Trophoblast cell (in vitro differentiated cells and primary cell): Measurements from ENCODE around the gene UGT1A6.

Experiments
- DNase-seq, 2 donors: peaks; one replicate each; pipeline ENCODE4 v3.0.0-alpha.2; 2016
- H2AFZ ChIP-seq: 2 replicates; pipeline ENCODE4 v1.6.1; 2013; ENCODE audit warnings: low read length, moderate library complexity, mild to moderate bottlenecking; ENCODE audit not compliant: insufficient read depth, poor library complexity
- H2AK5ac ChIP-seq: 2 replicates; pipeline ENCODE4 v1.6.1; 2013; ENCODE audit warnings: mild to moderate bottlenecking, low read length
- H2BK120ac ChIP-seq: 2 replicates; pipeline ENCODE4 v1.6.1; 2013; ENCODE audit warnings: low read length, mild to moderate bottlenecking, moderate library complexity; ENCODE audit not compliant: insufficient read depth, poor library complexity
- H2BK12ac ChIP-seq: 2 replicates; pipeline ENCODE4 v1.6.1; 2013; ENCODE audit warnings: mild to moderate bottlenecking, low read length, moderate library complexity
- H2BK5ac ChIP-seq: 2 replicates; pipeline ENCODE4 v1.6.1; 2013; ENCODE audit warnings: low read length, low read depth, moderate library complexity, mild to moderate bottlenecking; ENCODE audit not compliant: poor library complexity
- H3K14ac ChIP-seq: 2 replicates; pipeline ENCODE4 v1.6.1; 2013; ENCODE audit warnings: mild to moderate bottlenecking, low read length
- H3K18ac ChIP-seq: 2 replicates; pipeline ENCODE4 v1.6.1; 2013; ENCODE audit warnings: mild to moderate bottlenecking, low read length
- H3K23ac ChIP-seq: 2 replicates; pipeline ENCODE4 v1.6.1; 2013; ENCODE audit warnings: low read length
- H3K27ac ChIP-seq: 2 replicates; pipeline ENCODE4 v1.5.1; 2013; ENCODE audit warnings: low read depth, mild to moderate bottlenecking, inconsistent platforms, low read length, moderate library complexity
- H3K27me3 ChIP-seq: 2 replicates; pipeline ENCODE4 v1.6.1; 2013; ENCODE audit warnings: inconsistent platforms, mild to moderate bottlenecking, low read length, moderate library complexity; ENCODE audit not compliant: insufficient read depth
- H3K36me3 ChIP-seq, 2 experiments: 1 replicate in 1 of 2; 2 replicates in 1 of 2; pipeline ENCODE4 v1.6.1; 2013; ENCODE audit warnings: low read length in 2 of 2, mild to moderate bottlenecking in 2 of 2, moderate library complexity in 1 of 2; ENCODE audit not compliant: insufficient read depth in 2 of 2, control insufficient read depth in 1 of 2
- H3K4ac ChIP-seq: 2 replicates; pipeline ENCODE4 v1.6.1; 2013; ENCODE audit warnings: low read depth, mild to moderate bottlenecking, low read length, moderate library complexity
- H3K4me1 ChIP-seq, 2 experiments: 1 replicate in 1 of 2; 2 replicates in 1 of 2; pipeline ENCODE4 v1.6.1; 2013; ENCODE audit warnings: low read length in 2 of 2, mild to moderate bottlenecking in 2 of 2, moderate library complexity in 1 of 2; ENCODE audit not compliant: insufficient read depth in 2 of 2, control insufficient read depth in 1 of 2
- H3K4me2 ChIP-seq: 2 replicates; pipeline ENCODE4 v1.6.1; 2013; ENCODE audit warnings: inconsistent platforms, mild to moderate bottlenecking, low read length, moderate library complexity
- H3K4me3 ChIP-seq: 2 replicates; pipeline ENCODE4 v1.5.1; 2013; ENCODE audit warnings: mild to moderate bottlenecking, low read depth, low read length, inconsistent platforms
- H3K79me1 ChIP-seq: one replicate; pipeline ENCODE4 v1.6.1; 2013; ENCODE audit warnings: low read length
- H3K79me2 ChIP-seq: 2 replicates; pipeline ENCODE4 v1.6.1; 2013; ENCODE audit warnings: low read length, mild to moderate bottlenecking; ENCODE audit not compliant: control insufficient read depth, insufficient read depth, poor library complexity
- H3K9ac ChIP-seq: 2 replicates; pipeline ENCODE4 v1.6.1; 2013; ENCODE audit warnings: mild to moderate bottlenecking, low read length
- H3K9me3 ChIP-seq: 2 replicates; pipeline ENCODE4 v1.6.1; 2013; ENCODE audit warnings: low read depth, mild to moderate bottlenecking, control low read depth, inconsistent platforms, low read length; ENCODE audit not compliant: insufficient read depth
- H4K12ac ChIP-seq: 2 replicates; pipeline ENCODE4 v1.6.1; 2013; ENCODE audit warnings: low read depth, mild to moderate bottlenecking, low read length, moderate library complexity
- H4K8ac ChIP-seq: 2 replicates; pipeline ENCODE4 v1.6.1; 2013; ENCODE audit warnings: low read depth, mild to moderate bottlenecking, low read length, moderate library complexity
- H4K91ac ChIP-seq: one replicate; pipeline ENCODE4 v1.6.1; 2013; ENCODE audit warnings: low read depth, mild to moderate bottlenecking, low read length, moderate library complexity
- WGBS: extraction: QIAGEN DNeasy Blood & Tissue Kit; methylation state at CpG from one replicate; pipeline ENCODE4 v1.1.7; 2013; ENCODE audit warnings: missing lambda C conversion rate; ENCODE audit not compliant: insufficient read length, insufficient coverage; ENCODE audit errors: extremely low coverage; 5-methylcytosine and 5-hydroxymethylcytosine counted together

UGT1A6 gene

DNA sequence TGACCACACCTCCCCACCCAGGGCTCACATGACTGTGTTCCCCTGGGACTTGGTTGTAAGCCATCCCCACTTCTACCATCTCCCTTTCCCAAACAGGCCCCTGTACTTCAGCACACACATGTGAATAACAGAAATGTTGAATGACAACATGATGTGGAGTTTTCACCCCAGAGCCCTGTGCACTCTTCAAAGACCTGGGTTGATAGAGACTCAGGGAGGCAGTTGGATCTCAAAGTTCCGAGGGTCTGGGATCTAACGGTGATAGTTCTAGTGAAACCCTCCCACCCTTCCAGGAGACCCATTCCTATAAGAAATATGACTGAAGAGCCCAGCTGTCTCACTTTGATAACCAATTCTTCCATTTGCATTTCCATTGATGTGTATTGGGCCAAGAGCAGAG, 85.3 kb downstream of the UGT1A6 start, which contains the start of gene MROH2A:
Gene MROH2A, plus strand, starts transcription at position 301 of the 400 bp plus-strand sequence. CDS start 1,029 bp downstream, outside the sequence.
- no CpG with 5 or more reads among the region's 2 CpGs for WGBS
- Histone ChIP-seq H3K4me2 (no peak within 1 kb of the TSS), H2AK5ac (no peak within 1 kb of the TSS), H3K36me3 (no peaks in the 10 kb centered on the region), H3K27me3 (no peaks in the 10 kb centered on the region), H4K12ac (no peak within 1 kb of the TSS), H3K18ac (no peak within 1 kb of the TSS), H3K4me3 (peak within 1 kb of the TSS; percentile 34), H3K27ac (no peak within 1 kb of the TSS), H3K14ac (no peak within 1 kb of the TSS), H4K91ac (no peak within 1 kb of the TSS), H3K79me2 (no peaks in the 10 kb centered on the region), H2BK120ac (no peak within 1 kb of the TSS), H2AFZ (no peak within 1 kb of the TSS), H3K4ac (no peak within 1 kb of the TSS), H4K8ac (no peak within 1 kb of the TSS), H3K23ac (no peak within 1 kb of the TSS), H2BK5ac (no peak within 1 kb of the TSS), H3K9ac (no peak within 1 kb of the TSS), H3K79me1 (no peaks in the 10 kb centered on the region), H2BK12ac (no peak within 1 kb of the TSS), H3K9me3 (peaks cover 18% of the 10 kb centered on the region), H3K4me1 (no peaks in the 10 kb centered on the region)
- no peak for DNase-seq

DNA sequence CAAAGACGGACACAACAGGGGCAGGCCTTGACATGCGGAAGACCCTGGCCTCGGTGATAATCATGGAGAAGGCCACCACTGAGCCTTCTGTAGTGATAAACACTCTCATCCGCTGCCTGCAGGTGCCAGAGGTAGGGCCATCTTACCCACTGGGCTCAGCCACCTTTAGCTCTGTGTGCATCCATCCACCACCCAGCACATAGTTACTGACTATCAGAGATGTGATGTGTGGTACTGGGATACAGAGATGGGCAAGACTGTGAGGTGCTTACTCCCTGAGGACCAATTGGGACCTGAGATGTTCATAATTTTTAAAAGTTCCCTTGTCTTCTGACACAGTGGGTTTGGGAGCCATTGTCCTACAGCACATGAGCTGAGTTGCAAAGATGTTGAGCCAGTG, 87.0 kb downstream of the UGT1A6 start:
- H4K91ac ChIP-seq: no peak overlapping the region
- no peak overlapping the region for H3K18ac ChIP-seq
- H3K4me2 ChIP-seq: no peak overlapping the region
- no peak overlapping the region for H2BK120ac ChIP-seq
- no peaks in the 10 kb centered on the region for H3K27me3 ChIP-seq
- H4K12ac ChIP-seq: no peak overlapping the region
- no peaks in the 10 kb centered on the region for H3K79me1 ChIP-seq
- H3K4me3 ChIP-seq: no peak overlapping the region
- no peak overlapping the region for H3K4ac ChIP-seq
- H2BK5ac ChIP-seq: no peak overlapping the region
- no peak overlapping the region for H3K23ac ChIP-seq
- H2AK5ac ChIP-seq: no peak overlapping the region
- DNase-seq: no peak
- H3K36me3 ChIP-seq: no peaks in the 10 kb centered on the region
- no peaks in the 10 kb centered on the region for H3K4me1 ChIP-seq
- no peak overlapping the region for H3K14ac ChIP-seq
- no peak overlapping the region for H3K27ac ChIP-seq
- WGBS: no CpG with 5 or more reads among the region's 4 CpGs
- H4K8ac ChIP-seq: no peak overlapping the region
- no peak overlapping the region for H3K9ac ChIP-seq
- no peak overlapping the region for H2BK12ac ChIP-seq
- no peak overlapping the region for H2AFZ ChIP-seq
- H3K79me2 ChIP-seq: no peaks in the 10 kb centered on the region
- peaks cover 18% of the 10 kb centered on the region for H3K9me3 ChIP-seq

DNA sequence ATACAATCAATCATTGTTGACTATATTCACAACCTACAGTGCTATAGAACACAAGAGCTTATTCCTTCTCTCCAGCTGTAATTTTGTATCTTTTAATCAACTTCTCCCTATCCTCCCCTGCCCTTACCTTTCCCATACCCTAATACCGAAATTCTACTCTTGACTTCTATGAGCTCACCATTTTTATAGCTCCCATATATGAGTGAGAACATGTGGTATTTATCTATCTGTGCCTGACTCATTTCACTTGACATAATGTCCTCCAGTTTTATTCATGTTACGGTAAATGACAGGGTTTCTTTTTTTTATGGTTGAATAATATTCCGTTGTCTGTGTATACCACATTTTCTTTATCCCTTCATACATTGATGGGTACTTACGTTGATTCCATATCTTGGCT, 88.1 kb downstream of the UGT1A6 start:
- Histone ChIP-seq H3K79me2 (no peaks in the 10 kb centered on the region), H3K23ac (no peak overlapping the region), H3K9ac (no peak overlapping the region), H3K27me3 (no peaks in the 10 kb centered on the region), H2BK120ac (no peak overlapping the region), H3K4me1 (no peaks in the 10 kb centered on the region), H3K4me3 (no peak overlapping the region), H4K12ac (no peak overlapping the region), H2BK12ac (no peak overlapping the region), H3K4me2 (no peak overlapping the region), H3K4ac (no peak overlapping the region), H3K27ac (no peak overlapping the region), H4K8ac (no peak overlapping the region), H3K18ac (no peak overlapping the region), H2AFZ (no peak overlapping the region), H4K91ac (no peak overlapping the region), H3K9me3 (peaks cover 14% of the 10 kb centered on the region), H3K79me1 (no peaks in the 10 kb centered on the region), H2AK5ac (no peak overlapping the region), H2BK5ac (no peak overlapping the region), H3K36me3 (no peaks in the 10 kb centered on the region), H3K14ac (no peak overlapping the region)
- DNase-seq: no peak
- 100% methylated on average over 1 of the region's 4 CpGs for WGBS

DNA sequence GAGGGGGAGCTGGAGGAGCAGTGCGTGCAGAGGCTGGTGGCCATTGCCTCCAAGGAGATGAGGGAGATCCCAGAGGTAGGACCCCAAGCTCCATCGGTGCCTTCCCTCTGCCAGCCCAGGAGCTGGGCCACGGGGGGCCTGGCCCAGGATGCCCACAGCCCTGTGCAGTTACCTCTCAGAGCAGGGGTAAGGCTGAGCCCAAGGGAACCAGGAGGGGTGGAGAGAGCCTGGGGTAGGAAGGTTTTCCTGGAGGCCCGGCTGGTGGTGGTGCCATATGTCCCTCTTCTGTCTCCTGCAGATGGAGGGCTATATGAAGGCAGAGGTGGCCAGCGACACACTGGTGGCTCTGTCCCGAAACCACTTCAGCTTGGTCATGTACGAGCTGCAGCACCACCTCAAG, 96.9 kb downstream of the UGT1A6 start:
- H3K27me3 ChIP-seq: no peaks in the 10 kb centered on the region
- no peak overlapping the region for H3K4ac ChIP-seq
- H3K18ac ChIP-seq: no peak overlapping the region
- H3K79me2 ChIP-seq: no peaks in the 10 kb centered on the region
- no peak overlapping the region for H4K8ac ChIP-seq
- H2AK5ac ChIP-seq: no peak overlapping the region
- peaks cover 10% of the 10 kb centered on the region for H3K9me3 ChIP-seq
- H2BK120ac ChIP-seq: no peak overlapping the region
- no peak overlapping the region for H4K12ac ChIP-seq
- no peak overlapping the region for H2BK12ac ChIP-seq
- H3K36me3 ChIP-seq: no peaks in the 10 kb centered on the region
- H3K14ac ChIP-seq: no peak overlapping the region
- H3K4me2 ChIP-seq: no peak overlapping the region
- H4K91ac ChIP-seq: no peak overlapping the region
- H3K23ac ChIP-seq: no peak overlapping the region
- no peak overlapping the region for H3K9ac ChIP-seq
- H2AFZ ChIP-seq: no peak overlapping the region
- WGBS: no CpG with 5 or more reads among the region's 7 CpGs
- no peak overlapping the region for H3K4me3 ChIP-seq
- no peak overlapping the region for H2BK5ac ChIP-seq
- no peaks in the 10 kb centered on the region for H3K79me1 ChIP-seq
- DNase-seq: no peak
- H3K27ac ChIP-seq: no peak overlapping the region
- H3K4me1 ChIP-seq: no peaks in the 10 kb centered on the region
